Liver (tissue), 9 donors: Measurements from ENCODE around the gene LDB2. TPM values are rescaled to one million over a fixed set of nuclear protein-coding genes. Genes with fewer than 3 reads are reported as not detected.

Experiments used
- DNase-seq: peaks from one replicate; pipeline ENCODE4 v3.0.0-alpha.2; 2017; ENCODE audit warnings: low spot score
- H3K27ac ChIP-seq, 2 donors: one replicate each; pipeline ENCODE4 v1.7.0; 2013; ENCODE audit warnings: inconsistent platforms in 2 of 2, low read length in 2 of 2, control low read depth in 1 of 2, low read depth in 1 of 2, mild to moderate bottlenecking in 1 of 2
- H3K27me3 ChIP-seq, 4 donors: one replicate each; pipeline versions ENCODE4 v1.6.1 to v1.7.0; 2013; ENCODE audit warnings: low read length in 3 of 4, inconsistent platforms in 1 of 4, mild to moderate bottlenecking in 1 of 4, moderate library complexity in 1 of 4; ENCODE audit not compliant: control insufficient read depth in 4 of 4, insufficient read depth in 4 of 4
- H3K36me3 ChIP-seq, 4 donors: one replicate each; pipeline versions ENCODE4 v1.6.1 to v1.7.0; 2013; ENCODE audit warnings: low read length in 3 of 4, mild to moderate bottlenecking in 3 of 4, low read depth in 1 of 4, moderate library complexity in 1 of 4; ENCODE audit not compliant: control insufficient read depth in 4 of 4, insufficient read depth in 3 of 4
- H3K4me1 ChIP-seq, 4 donors: one replicate each; pipeline versions ENCODE4 v1.6.1 to v1.7.0; 2013; ENCODE audit warnings: low read length in 3 of 4, mild to moderate bottlenecking in 3 of 4, moderate library complexity in 1 of 4; ENCODE audit not compliant: control insufficient read depth in 4 of 4, insufficient read depth in 4 of 4
- H3K4me3 ChIP-seq, 3 donors: one replicate each; pipeline versions ENCODE4 v1.6.1 to v1.7.0; 2013; ENCODE audit warnings: low read length in 3 of 3, control low read depth in 1 of 3, low read depth in 1 of 3, mild to moderate bottlenecking in 1 of 3
- H3K9ac ChIP-seq, 2 donors: one replicate each; pipeline ENCODE4 v1.7.0; 2013; ENCODE audit warnings: low read length in 2 of 2, mild to moderate bottlenecking in 2 of 2, moderate library complexity in 2 of 2, control low read depth in 1 of 2, low read depth in 1 of 2
- H3K9me3 ChIP-seq, 4 donors: one replicate each; pipeline versions ENCODE4 v1.6.1 to v1.7.0; 2013; ENCODE audit warnings: low read length in 3 of 4; ENCODE audit not compliant: control insufficient read depth in 4 of 4
- EGR1 ChIP-seq, 2 donors: IDR thresholded peaks; 2 replicates each; pipeline ENCODE4 v1.6.1; 2016 to 2018; ENCODE audit warnings: antibody characterized with exemption in 2 of 2, low read depth in 2 of 2
- FOXA1 ChIP-seq: IDR thresholded peaks from 2 replicates; pipeline ENCODE4 v1.6.1; 2016; ENCODE audit warnings: antibody characterized with exemption
- FOXA2 ChIP-seq: IDR thresholded peaks from 2 replicates; pipeline ENCODE4 v1.6.1; 2016; ENCODE audit warnings: antibody characterized with exemption
- GABPA ChIP-seq, 2 donors: IDR thresholded peaks in 1 of 2; conservative IDR thresholded peaks in 1 of 2; 2 replicates each; pipeline ENCODE4 v1.6.1; 2016; ENCODE audit warnings: antibody characterized with exemption in 2 of 2, mild to moderate bottlenecking in 1 of 2, moderate library complexity in 1 of 2
- HNF4A ChIP-seq, 2 donors: conservative IDR thresholded peaks; 2 replicates each; pipeline ENCODE4 v1.6.1; 2016; ENCODE audit warnings: antibody characterized with exemption in 2 of 2, mild to moderate bottlenecking in 2 of 2
- HNF4G ChIP-seq: IDR thresholded peaks from 2 replicates; pipeline ENCODE4 v1.6.1; 2016; ENCODE audit warnings: antibody characterized with exemption
- JUND ChIP-seq, 2 donors: IDR thresholded peaks; 2 replicates each; pipeline ENCODE4 v1.6.1; 2016; ENCODE audit warnings: antibody characterized with exemption in 2 of 2
- NR2F2 ChIP-seq: IDR thresholded peaks from 2 replicates; pipeline ENCODE4 v1.6.1; 2016; ENCODE audit warnings: antibody characterized with exemption
- RAD21 ChIP-seq, 2 donors: IDR thresholded peaks; 2 replicates each; pipeline ENCODE4 v1.6.1; 2016; ENCODE audit warnings: antibody characterized with exemption in 2 of 2, mild to moderate bottlenecking in 2 of 2
- RXRA ChIP-seq, 2 donors: IDR thresholded peaks; 2 replicates each; pipeline ENCODE4 v1.6.1; 2017 to 2018; ENCODE audit warnings: antibody characterized with exemption in 2 of 2, mild to moderate bottlenecking in 1 of 2
- SP1 ChIP-seq: IDR thresholded peaks from 2 replicates; pipeline ENCODE4 v1.6.1; 2018; ENCODE audit warnings: antibody characterized with exemption, mild to moderate bottlenecking
- TAF1 ChIP-seq: conservative IDR thresholded peaks from 2 replicates; pipeline ENCODE4 v1.6.1; 2016; ENCODE audit warnings: antibody characterized with exemption, mild to moderate bottlenecking
- YY1 ChIP-seq: IDR thresholded peaks from 2 replicates; pipeline ENCODE4 v1.6.1; 2016; ENCODE audit warnings: antibody characterized with exemption, mild to moderate bottlenecking
- WGBS: extraction: QIAGEN DNeasy Blood & Tissue Kit; methylation state at CpG from one replicate; pipeline ENCODE4 v1.1.7; 2013; 5-methylcytosine and 5-hydroxymethylcytosine counted together
- polyA plus RNA-seq, 2 donors: library from polyadenylated mRNA; stranded (reverse) in 1 of 2; unstranded in 1 of 2; fragments of 200-250 nt in 1 of 2; fragments of >200 nt in 1 of 2; fragmentation: Nextera tagmentation in 1 of 2; extraction: Ambion mirVana in 1 of 2; gene quantifications; one replicate each; pipeline versions ENCODE4 v1.2.1 to v1.2.3, GENCODE V29; 2013 to 2015
- total RNA-seq, 2 donors: library from RNA; depleted of rRNA; stranded (reverse); fragments of >200 nt; gene quantifications; one replicate each; pipeline ENCODE4 v1.2.3, GENCODE V29; 2014
- TF ChIP-seq, protein P1 (sequence below): IDR thresholded peaks from 2 replicates; pipeline ENCODE4 v1.6.1; 2016; ENCODE audit warnings: antibody characterized with exemption
- TF ChIP-seq, protein P2 (sequence below): IDR thresholded peaks from 2 replicates; pipeline ENCODE4 v1.6.1; 2016; ENCODE audit warnings: antibody characterized with exemption
- TF ChIP-seq, protein P3 (sequence below): fragments of 150-350 bp; IDR thresholded peaks from 2 replicates; pipeline ENCODE4 v1.5.1; 2017; ENCODE audit warnings: improper control_type of control experiment, low read depth, low read length; ENCODE audit not compliant: missing input control
- TF ChIP-seq, protein P4 (sequence below): IDR thresholded peaks from 2 replicates; pipeline ENCODE4 v1.6.1; 2016; ENCODE audit warnings: antibody characterized with exemption, mild to moderate bottlenecking
- TF ChIP-seq, protein P5 (sequence below): IDR thresholded peaks from 2 replicates; pipeline ENCODE4 v1.6.1; 2016; ENCODE audit warnings: antibody characterized with exemption
- donor health status: healthy.
- donor health status: healthy.
- donor health status: healthy.
- donor health status: healthy.
- donor health status: healthy.

LDB2 gene
- total and polyA plus RNA-seq, 4 donors, result 7.4 to 31.9 (median 16.8) TPM

DNA sequence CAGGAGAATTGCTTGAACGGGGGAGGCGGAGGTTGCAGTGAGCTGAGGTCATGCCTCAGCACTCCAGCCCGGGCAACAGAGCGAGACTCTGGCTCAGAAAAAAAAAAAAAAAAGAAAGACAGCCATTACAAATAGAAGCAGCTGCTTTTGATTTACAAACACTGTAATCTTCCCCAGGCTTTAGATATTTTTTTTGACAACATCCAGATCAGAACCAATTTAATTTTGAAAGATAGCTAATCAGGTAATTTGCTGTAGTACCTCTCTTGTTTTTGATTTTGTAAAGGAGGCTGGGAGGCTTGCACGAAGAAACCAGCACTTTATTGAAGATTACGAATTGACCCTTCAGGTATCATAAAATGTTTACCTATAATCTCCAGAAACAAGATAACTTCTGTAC is 107.0 kb downstream of the LDB2 start:
- no peaks in the 10 kb centered on the region for H3K9me3 ChIP-seq
- TF ChIP-seq FOXA2, result no peak
- no peak for TF ChIP-seq YY1
- TF ChIP-seq FOXA1, result no peak
- TF ChIP-seq JUND (IDR thresholded peaks at IDR 0.05), result no peak
- TF ChIP-seq EGR1 (IDR thresholded peaks at IDR 0.05; ENCODE audit: low read depth in 2 of 2), result no peak
- no peak for TF ChIP-seq SP1
- no peak for TF ChIP-seq NR2F2
- TF ChIP-seq, protein P1, sequence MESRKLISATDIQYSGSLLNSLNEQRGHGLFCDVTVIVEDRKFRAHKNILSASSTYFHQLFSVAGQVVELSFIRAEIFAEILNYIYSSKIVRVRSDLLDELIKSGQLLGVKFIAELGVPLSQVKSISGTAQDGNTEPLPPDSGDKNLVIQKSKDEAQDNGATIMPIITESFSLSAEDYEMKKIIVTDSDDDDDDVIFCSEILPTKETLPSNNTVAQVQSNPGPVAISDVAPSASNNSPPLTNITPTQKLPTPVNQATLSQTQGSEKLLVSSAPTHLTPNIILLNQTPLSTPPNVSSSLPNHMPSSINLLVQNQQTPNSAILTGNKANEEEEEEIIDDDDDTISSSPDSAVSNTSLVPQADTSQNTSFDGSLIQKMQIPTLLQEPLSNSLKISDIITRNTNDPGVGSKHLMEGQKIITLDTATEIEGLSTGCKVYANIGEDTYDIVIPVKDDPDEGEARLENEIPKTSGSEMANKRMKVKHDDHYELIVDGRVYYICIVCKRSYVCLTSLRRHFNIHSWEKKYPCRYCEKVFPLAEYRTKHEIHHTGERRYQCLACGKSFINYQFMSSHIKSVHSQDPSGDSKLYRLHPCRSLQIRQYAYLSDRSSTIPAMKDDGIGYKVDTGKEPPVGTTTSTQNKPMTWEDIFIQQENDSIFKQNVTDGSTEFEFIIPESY, result no peak
- H3K4me3 ChIP-seq, result no peak overlapping the region
- H3K27me3 ChIP-seq, result no peaks in the 10 kb centered on the region
- no peak for DNase-seq
- peaks cover 0 to 6% (median 1%) of the 10 kb centered on the region in 4 donors for H3K4me1 ChIP-seq
- H3K27ac ChIP-seq, result no peak overlapping the region
- no peak overlapping the region for H3K9ac ChIP-seq
- WGBS, result 87% methylated on average over 6 of the region's 6 CpGs
- H3K36me3 ChIP-seq, result no peaks in the 10 kb centered on the region

DNA sequence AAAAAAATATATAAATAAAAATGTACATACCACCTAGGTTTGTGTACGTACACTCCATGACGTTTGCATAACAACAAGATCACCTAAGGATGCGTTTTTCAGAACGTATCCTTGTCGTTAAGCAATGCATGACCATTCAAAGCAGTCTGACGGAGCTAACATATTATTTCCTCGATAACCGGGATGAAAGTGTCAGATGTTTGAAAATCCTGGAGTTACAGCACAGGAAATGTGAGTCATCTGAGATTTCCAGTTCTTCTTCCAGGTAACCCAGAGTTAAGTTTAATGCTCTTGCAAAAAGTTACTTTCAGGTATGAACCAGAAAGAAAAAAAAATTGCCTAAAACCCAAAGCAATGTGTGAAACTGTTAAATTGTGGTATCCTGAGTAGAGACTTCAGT is 107.9 kb downstream of the LDB2 start:
- H3K27ac ChIP-seq, result no peak overlapping the region
- H3K4me1 ChIP-seq, result peaks cover 0 to 6% (median 1%) of the 10 kb centered on the region in 4 donors
- no peak overlapping the region for H3K9ac ChIP-seq
- H3K27me3 ChIP-seq, result no peaks in the 10 kb centered on the region
- no peak overlapping the region for H3K4me3 ChIP-seq
- WGBS, result 77% methylated on average over 8 of the region's 8 CpGs
- no peaks in the 10 kb centered on the region for H3K9me3 ChIP-seq
- TF ChIP-seq FOXA2, result no peak
- H3K36me3 ChIP-seq, result no peaks in the 10 kb centered on the region
- no peak for DNase-seq

DNA sequence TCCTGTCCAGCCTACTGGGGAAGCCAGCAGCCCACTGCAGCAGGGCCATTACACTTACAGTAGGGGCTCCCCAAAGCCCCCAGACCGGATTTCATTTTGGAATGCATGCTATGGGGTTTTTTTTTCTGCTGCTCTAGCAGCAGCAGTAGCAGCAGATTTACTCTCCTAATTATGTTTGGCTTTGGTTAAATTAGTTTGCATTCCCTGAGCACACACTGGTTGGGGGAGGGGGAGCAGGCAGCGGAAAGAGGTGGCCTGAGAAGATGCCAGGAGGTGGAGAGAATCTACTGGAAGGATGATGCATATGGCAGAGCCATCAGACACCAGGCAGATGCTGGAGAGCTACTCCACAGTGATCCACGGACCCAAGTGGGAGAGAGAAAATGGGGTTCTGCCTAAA is 109.6 kb downstream of the LDB2 start:
- 70% methylated on average over 3 of the region's 3 CpGs for WGBS

More for the DNA sequence above, 109.6 kb downstream of the LDB2 start:
- no peak overlapping the region for H3K27ac ChIP-seq
- DNase-seq, result no peak
- H3K9ac ChIP-seq, result no peak overlapping the region
- no peak overlapping the region for H3K4me3 ChIP-seq
- no peaks in the 10 kb centered on the region for H3K9me3 ChIP-seq
- no peaks in the 10 kb centered on the region for H3K36me3 ChIP-seq
- H3K4me1 ChIP-seq, result no peaks in the 10 kb centered on the region
- TF ChIP-seq, protein P1, result no peak
- TF ChIP-seq RXRA (IDR thresholded peaks at IDR 0.05), result no peak
- TF ChIP-seq JUND (IDR thresholded peaks at IDR 0.05), result no peak
- TF ChIP-seq FOXA2, result no peak
- TF ChIP-seq, protein P2, sequence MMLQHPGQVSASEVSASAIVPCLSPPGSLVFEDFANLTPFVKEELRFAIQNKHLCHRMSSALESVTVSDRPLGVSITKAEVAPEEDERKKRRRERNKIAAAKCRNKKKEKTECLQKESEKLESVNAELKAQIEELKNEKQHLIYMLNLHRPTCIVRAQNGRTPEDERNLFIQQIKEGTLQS, result no peak
- no peak for TF ChIP-seq HNF4G
- no peak for TF ChIP-seq GABPA (IDR thresholded peaks at IDR 0.05 in 1 of 2, conservative IDR thresholded peaks at IDR 0.05 in 1 of 2)
- TF ChIP-seq SP1, result no peak
- no peak for TF ChIP-seq NR2F2
- TF ChIP-seq EGR1 (IDR thresholded peaks at IDR 0.05; ENCODE audit: low read depth in 2 of 2), result no peak
- TF ChIP-seq YY1, result no peak
- TF ChIP-seq TAF1, result no peak
- no peak for TF ChIP-seq HNF4A (conservative IDR thresholded peaks at IDR 0.05)
- TF ChIP-seq RAD21 (IDR thresholded peaks at IDR 0.05), result no peak
- TF ChIP-seq, protein P3, sequence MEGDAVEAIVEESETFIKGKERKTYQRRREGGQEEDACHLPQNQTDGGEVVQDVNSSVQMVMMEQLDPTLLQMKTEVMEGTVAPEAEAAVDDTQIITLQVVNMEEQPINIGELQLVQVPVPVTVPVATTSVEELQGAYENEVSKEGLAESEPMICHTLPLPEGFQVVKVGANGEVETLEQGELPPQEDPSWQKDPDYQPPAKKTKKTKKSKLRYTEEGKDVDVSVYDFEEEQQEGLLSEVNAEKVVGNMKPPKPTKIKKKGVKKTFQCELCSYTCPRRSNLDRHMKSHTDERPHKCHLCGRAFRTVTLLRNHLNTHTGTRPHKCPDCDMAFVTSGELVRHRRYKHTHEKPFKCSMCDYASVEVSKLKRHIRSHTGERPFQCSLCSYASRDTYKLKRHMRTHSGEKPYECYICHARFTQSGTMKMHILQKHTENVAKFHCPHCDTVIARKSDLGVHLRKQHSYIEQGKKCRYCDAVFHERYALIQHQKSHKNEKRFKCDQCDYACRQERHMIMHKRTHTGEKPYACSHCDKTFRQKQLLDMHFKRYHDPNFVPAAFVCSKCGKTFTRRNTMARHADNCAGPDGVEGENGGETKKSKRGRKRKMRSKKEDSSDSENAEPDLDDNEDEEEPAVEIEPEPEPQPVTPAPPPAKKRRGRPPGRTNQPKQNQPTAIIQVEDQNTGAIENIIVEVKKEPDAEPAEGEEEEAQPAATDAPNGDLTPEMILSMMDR, result no peak
- TF ChIP-seq, protein P4, sequence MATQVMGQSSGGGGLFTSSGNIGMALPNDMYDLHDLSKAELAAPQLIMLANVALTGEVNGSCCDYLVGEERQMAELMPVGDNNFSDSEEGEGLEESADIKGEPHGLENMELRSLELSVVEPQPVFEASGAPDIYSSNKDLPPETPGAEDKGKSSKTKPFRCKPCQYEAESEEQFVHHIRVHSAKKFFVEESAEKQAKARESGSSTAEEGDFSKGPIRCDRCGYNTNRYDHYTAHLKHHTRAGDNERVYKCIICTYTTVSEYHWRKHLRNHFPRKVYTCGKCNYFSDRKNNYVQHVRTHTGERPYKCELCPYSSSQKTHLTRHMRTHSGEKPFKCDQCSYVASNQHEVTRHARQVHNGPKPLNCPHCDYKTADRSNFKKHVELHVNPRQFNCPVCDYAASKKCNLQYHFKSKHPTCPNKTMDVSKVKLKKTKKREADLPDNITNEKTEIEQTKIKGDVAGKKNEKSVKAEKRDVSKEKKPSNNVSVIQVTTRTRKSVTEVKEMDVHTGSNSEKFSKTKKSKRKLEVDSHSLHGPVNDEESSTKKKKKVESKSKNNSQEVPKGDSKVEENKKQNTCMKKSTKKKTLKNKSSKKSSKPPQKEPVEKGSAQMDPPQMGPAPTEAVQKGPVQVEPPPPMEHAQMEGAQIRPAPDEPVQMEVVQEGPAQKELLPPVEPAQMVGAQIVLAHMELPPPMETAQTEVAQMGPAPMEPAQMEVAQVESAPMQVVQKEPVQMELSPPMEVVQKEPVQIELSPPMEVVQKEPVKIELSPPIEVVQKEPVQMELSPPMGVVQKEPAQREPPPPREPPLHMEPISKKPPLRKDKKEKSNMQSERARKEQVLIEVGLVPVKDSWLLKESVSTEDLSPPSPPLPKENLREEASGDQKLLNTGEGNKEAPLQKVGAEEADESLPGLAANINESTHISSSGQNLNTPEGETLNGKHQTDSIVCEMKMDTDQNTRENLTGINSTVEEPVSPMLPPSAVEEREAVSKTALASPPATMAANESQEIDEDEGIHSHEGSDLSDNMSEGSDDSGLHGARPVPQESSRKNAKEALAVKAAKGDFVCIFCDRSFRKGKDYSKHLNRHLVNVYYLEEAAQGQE, result no peak
- no peak for TF ChIP-seq FOXA1
- TF ChIP-seq, protein P5, sequence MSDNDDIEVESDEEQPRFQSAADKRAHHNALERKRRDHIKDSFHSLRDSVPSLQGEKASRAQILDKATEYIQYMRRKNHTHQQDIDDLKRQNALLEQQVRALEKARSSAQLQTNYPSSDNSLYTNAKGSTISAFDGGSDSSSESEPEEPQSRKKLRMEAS, result no peak
- no peaks in the 10 kb centered on the region for H3K27me3 ChIP-seq
